Measurements from ENCODE around the gene ATAD2B. TPM values are rescaled to one million over a fixed set of nuclear protein-coding genes. Genes with fewer than 3 reads are reported as not detected.

ATAD2B gene
- total and polyA plus RNA-seq, 11 donors, result 2.8 to 13.3 (median 8.1) TPM

DNA sequence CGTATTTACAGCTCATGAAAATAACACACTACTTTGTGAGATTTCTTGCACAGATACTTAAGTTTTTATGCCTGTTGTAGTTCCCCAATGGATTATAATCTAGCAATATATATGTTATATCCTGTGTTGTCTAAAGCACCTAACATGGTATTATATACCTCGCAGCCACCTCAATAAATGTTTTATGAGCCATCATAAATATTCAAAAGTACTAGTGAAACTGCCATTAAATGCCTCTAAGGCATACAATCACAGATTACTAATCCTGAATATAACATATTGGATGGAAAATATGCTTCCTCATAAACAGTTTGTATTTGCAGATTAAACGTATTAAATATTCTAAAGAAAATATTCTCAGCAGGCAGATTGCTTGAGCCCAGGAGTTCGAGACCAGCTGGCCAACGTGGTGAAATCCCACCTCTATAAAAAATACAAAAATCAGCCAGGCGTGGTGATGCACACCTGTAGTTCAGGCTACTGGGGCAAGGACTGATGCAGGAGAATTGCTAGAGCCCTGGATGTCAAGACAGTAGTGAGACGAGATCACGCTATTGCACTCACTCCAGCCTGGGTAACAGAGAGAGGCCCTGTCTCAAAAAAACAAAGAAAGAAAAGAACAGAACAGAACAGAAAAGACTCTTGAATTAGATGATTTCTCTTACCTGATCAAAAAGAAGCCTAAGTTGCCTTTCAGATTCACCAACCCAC lies 64.1 kb downstream of the ATAD2B start:
- ATAC-seq (no peak), DNase-seq (no peak)
- no peaks in the 10 kb centered on the region for H3K4me1 ChIP-seq
- no peaks in the 10 kb centered on the region for H3K27me3 ChIP-seq
- H3K36me3 ChIP-seq, result peaks cover 0 to 97% (median 80%) of the 10 kb centered on the region in 9 donors
- H3K9me3 ChIP-seq, result no peaks in the 10 kb centered on the region
- TF ChIP-seq, protein P1, sequence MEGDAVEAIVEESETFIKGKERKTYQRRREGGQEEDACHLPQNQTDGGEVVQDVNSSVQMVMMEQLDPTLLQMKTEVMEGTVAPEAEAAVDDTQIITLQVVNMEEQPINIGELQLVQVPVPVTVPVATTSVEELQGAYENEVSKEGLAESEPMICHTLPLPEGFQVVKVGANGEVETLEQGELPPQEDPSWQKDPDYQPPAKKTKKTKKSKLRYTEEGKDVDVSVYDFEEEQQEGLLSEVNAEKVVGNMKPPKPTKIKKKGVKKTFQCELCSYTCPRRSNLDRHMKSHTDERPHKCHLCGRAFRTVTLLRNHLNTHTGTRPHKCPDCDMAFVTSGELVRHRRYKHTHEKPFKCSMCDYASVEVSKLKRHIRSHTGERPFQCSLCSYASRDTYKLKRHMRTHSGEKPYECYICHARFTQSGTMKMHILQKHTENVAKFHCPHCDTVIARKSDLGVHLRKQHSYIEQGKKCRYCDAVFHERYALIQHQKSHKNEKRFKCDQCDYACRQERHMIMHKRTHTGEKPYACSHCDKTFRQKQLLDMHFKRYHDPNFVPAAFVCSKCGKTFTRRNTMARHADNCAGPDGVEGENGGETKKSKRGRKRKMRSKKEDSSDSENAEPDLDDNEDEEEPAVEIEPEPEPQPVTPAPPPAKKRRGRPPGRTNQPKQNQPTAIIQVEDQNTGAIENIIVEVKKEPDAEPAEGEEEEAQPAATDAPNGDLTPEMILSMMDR (IDR thresholded peaks at IDR 0.05), result no peak
- TF ChIP-seq POLR2A (IDR thresholded peaks at IDR 0.05), result no peak
- intact Hi-C loops (cut with DNase I), result no loop called here
- WGBS, 4 donors, result 92 to 96% (median 94%) methylated on average over 8 of the region's 8 CpGs
- H3K27ac ChIP-seq, result no peak overlapping the region
- H3K4me3 ChIP-seq, result no peak overlapping the region

DNA sequence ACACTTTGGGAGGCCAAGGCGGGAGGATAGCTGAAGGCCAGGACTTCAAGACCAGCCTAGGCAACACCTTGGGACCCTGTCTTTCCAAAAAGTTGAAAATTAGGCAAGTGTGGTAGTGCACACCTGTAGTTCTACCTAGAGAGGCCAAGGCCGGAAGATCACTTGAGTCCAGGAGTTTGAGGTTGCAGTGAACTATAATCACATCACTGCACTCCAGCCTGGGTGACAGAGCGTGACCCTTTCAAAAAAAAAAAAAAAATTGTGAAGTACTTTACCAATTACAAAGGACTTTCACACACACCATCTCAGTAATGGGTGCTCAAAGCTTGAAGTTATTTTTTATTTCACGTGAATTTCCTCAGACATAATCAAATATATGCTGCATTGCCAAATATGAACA lies 65.0 kb downstream of the ATAD2B start:
- TF ChIP-seq POLR2A (IDR thresholded peaks at IDR 0.05), result no peak
- TF ChIP-seq, protein P1 (IDR thresholded peaks at IDR 0.05), result no peak
- intact Hi-C loops (cut with DNase I), result no loop called here
- peaks cover 0 to 97% (median 74%) of the 10 kb centered on the region in 9 donors for H3K36me3 ChIP-seq

DNA sequence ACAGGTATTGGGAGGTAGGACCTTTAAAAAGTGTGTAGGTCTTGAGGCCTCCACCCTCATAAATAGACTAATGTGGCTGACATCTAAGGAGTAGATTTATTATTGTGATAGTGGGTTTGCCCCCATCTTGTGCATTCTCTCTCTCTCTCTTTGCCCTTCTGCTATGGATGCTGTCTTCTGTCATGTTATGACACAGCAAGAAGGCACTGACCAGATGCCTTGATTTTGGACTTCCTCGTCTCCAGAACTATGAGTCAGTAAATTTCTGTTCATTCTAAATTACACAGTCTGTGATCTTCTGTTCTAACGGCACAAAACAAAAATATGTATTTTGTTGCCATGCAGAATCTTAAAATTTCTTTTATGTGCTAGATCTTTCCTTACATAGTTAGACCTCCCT lies 66.9 kb downstream of the ATAD2B start:
- Histone ChIP-seq H3K4me3 (no peak overlapping the region), H3K4me1 (no peaks in the 10 kb centered on the region), H3K36me3 (peaks cover 0 to 93% (median 73%) of the 10 kb centered on the region in 9 donors), H3K27me3 (no peaks in the 10 kb centered on the region), H3K9me3 (no peaks in the 10 kb centered on the region), H3K27ac (no peak overlapping the region)
- no peak for ATAC-seq
- intact Hi-C loops (cut with DNase I), result no loop called here
- TF ChIP-seq, protein P1 (IDR thresholded peaks at IDR 0.05), result no peak
- no peak for TF ChIP-seq POLR2A (IDR thresholded peaks at IDR 0.05)
- WGBS, 4 donors, result 91 to 94% (median 92%) methylated on average over 2 of the region's 2 CpGs
- DNase-seq, result no peak

More for the DNA sequence above, 65.0 kb downstream of the ATAD2B start:
- DNase-seq, result no peak
- Histone ChIP-seq H3K9me3 (no peaks in the 10 kb centered on the region), H3K27ac (no peak overlapping the region), H3K4me1 (no peaks in the 10 kb centered on the region), H3K4me3 (no peak overlapping the region), H3K27me3 (no peaks in the 10 kb centered on the region)
- ATAC-seq, result no peak
- WGBS, 4 donors, result 96 to 98% (median 97%) methylated on average over 4 of the region's 4 CpGs

DNA sequence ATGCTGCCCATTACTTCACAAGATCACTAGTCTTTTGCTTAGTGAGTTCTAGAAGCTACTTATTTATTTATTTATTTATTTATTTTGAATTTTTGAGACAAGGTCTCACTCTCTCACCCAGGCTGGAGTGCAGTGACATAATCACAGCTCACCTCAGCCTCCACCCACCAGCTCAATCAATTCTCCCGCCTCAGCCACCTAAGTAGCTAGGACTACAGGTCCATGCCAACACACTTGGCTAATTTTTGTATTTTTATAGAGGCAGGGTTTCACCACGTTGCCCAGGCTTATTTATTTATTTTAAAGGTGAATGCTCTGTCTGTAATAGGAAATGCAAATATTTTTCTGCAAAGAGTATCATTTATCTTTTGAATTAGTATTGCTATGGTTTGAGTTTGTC lies 67.7 kb downstream of the ATAD2B start:
- ATAC-seq, result no peak
- 86 to 95% (median 89%) methylated on average over 2 of the region's 2 CpGs for WGBS, 4 donors
- no peak overlapping the region for H3K4me3 ChIP-seq
- H3K36me3 ChIP-seq, result peaks cover 0 to 91% (median 73%) of the 10 kb centered on the region in 9 donors
- TF ChIP-seq, protein P1 (IDR thresholded peaks at IDR 0.05), result no peak
- no peak for TF ChIP-seq POLR2A (IDR thresholded peaks at IDR 0.05)
- no peaks in the 10 kb centered on the region for H3K4me1 ChIP-seq
- no peak overlapping the region for H3K27ac ChIP-seq
- no peaks in the 10 kb centered on the region for H3K27me3 ChIP-seq
- intact Hi-C loops (cut with DNase I), result no loop called here
- H3K9me3 ChIP-seq, result no peaks in the 10 kb centered on the region
- no peak for DNase-seq

All from heart left ventricle (tissue), 16 donors.